Measurements from ENCODE around the gene DLG2.

- TF ChIP-seq, protein P1, sequence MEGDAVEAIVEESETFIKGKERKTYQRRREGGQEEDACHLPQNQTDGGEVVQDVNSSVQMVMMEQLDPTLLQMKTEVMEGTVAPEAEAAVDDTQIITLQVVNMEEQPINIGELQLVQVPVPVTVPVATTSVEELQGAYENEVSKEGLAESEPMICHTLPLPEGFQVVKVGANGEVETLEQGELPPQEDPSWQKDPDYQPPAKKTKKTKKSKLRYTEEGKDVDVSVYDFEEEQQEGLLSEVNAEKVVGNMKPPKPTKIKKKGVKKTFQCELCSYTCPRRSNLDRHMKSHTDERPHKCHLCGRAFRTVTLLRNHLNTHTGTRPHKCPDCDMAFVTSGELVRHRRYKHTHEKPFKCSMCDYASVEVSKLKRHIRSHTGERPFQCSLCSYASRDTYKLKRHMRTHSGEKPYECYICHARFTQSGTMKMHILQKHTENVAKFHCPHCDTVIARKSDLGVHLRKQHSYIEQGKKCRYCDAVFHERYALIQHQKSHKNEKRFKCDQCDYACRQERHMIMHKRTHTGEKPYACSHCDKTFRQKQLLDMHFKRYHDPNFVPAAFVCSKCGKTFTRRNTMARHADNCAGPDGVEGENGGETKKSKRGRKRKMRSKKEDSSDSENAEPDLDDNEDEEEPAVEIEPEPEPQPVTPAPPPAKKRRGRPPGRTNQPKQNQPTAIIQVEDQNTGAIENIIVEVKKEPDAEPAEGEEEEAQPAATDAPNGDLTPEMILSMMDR (conservative IDR thresholded peaks at IDR 0.05 in 1 of 2, IDR thresholded peaks at IDR 0.05 in 1 of 2; ENCODE audit: extremely low read depth in 1 of 2, insufficient read depth in 1 of 2, low read depth in 1 of 2, low read length in 2 of 2): no peak
- TF ChIP-seq EZH2 (IDR thresholded peaks at IDR 0.05; ENCODE audit: borderline replicate concordance, low read length): no peak
Measured at GRCh38 chr11:83847467-83848034, 1779.6 kb downstream of the DLG2 start.
